ENCODE results near the gene NR0B2.

NR0B2 gene

GRCh38 chr1:26936823-26937222 lies 23.0 kb upstream of the NR0B2 start:
- no peak for DNase-seq

GRCh38 chr1:26932531-26932930 lies 18.8 kb upstream of the NR0B2 start:
- DNase-seq = no peak

GRCh38 chr1:26923711-26924110 lies 9.9 kb upstream of the NR0B2 start:
- no peak for DNase-seq

- no peak for DNase-seq
Observed at GRCh38 chr1:26922901-26923300, 9.1 kb upstream of the NR0B2 start.

- no peak for DNase-seq
Observed at GRCh38 chr1:26922431-26922729, 8.6 kb upstream of the NR0B2 start.

GRCh38 chr1:26921540-26922430 lies 8.0 kb upstream of the NR0B2 start, which contains the start of gene NUDC:
NUDC (plus strand) TSS chr1:26921743; CDS start chr1:26921849, 106 bp downstream.
- peak; percentile 78 to 99 (median 97) for DNase-seq

- DNase-seq = no peak
Observed at GRCh38 chr1:26921126-26921539, 7.4 kb upstream of the NR0B2 start.

- DNase-seq = no peak
Observed at GRCh38 chr1:26915204-26915842, 1.5 kb upstream of the NR0B2 start.

- DNase-seq = no peak
Observed at GRCh38 chr1:26913389-26913753, 404 bp downstream of the NR0B2 start.

GRCh38 chr1:26912147-26912490 lies 1.7 kb downstream of the NR0B2 start:
- no peak for DNase-seq

GRCh38 chr1:26911399-26912146 lies 2.2 kb downstream of the NR0B2 start:
- DNase-seq = no peak

GRCh38 chr1:26910343-26911160 lies 3.2 kb downstream of the NR0B2 start:
- no peak for DNase-seq

GRCh38 chr1:26909951-26910342 lies 3.8 kb downstream of the NR0B2 start:
- peak in 1 of 51 donors; percentile 44 for DNase-seq

- DNase-seq = no peak
Observed at GRCh38 chr1:26907071-26907917, 6.5 kb downstream of the NR0B2 start.

- no peak for DNase-seq
Observed at GRCh38 chr1:26900815-26901511, 12.8 kb downstream of the NR0B2 start.

- DNase-seq = peak; percentile 11 to 90 (median 74)
Observed at GRCh38 chr1:26900001-26900814, 13.6 kb downstream of the NR0B2 start, which contains the start of gene GPATCH3. GPATCH3 (minus strand) TSS chr1:26900467; CDS start chr1:26900442, 25 bp downstream.

GRCh38 chr1:26897351-26897750 lies 16.4 kb downstream of the NR0B2 start:
- no peak for DNase-seq

GRCh38 chr1:26894263-26894662 lies 19.5 kb downstream of the NR0B2 start:
- no peak for DNase-seq

GRCh38 chr1:26890467-26890796 lies 23.3 kb downstream of the NR0B2 start:
- DNase-seq = peak in 2 of 51 donors; percentile 39 to 43
